GM23338 (cell line): ENCODE results near the gene CRKL. TPM values are rescaled to one million over a fixed set of nuclear protein-coding genes. Genes with fewer than 3 reads are reported as not detected.

Experiments
- ATAC-seq: fragments of 200-7000 bp; cut with Tn5 transposase; 3 replicates; pipeline ENCODE4 v1.9.1; 2020
- DNase-seq: peaks from one replicate; pipeline ENCODE4 v3.0.0-alpha.2; 2015; ENCODE audit warnings: low spot score
- H2AFZ ChIP-seq: fragments of 200-600 bp; sonication (generic); 2 replicates; pipeline ENCODE4 v1.8.0; 2016; ENCODE audit warnings: antibody characterized with exemption, mild to moderate bottlenecking, moderate library complexity
- H3F3A ChIP-seq: fragments of 200-600 bp; sonication (generic); replicated peaks from 2 replicates; pipeline ENCODE4 v1.8.0; 2017; ENCODE audit warnings: antibody characterized with exemption, mixed run types, low read depth
- H3K27ac ChIP-seq: fragments of 200-600 bp; sonication (generic); 2 replicates; pipeline ENCODE4 v1.6.1; 2016; ENCODE audit warnings: low read depth
- H3K27me3 ChIP-seq: fragments of 200-600 bp; sonication (generic); 2 replicates; pipeline ENCODE4 v1.8.0; 2016; ENCODE audit warnings: mild to moderate bottlenecking, mixed run types, moderate library complexity; ENCODE audit not compliant: insufficient read depth
- H3K36me3 ChIP-seq: fragments of 200-600 bp; sonication (generic); 2 replicates; pipeline ENCODE4 v1.8.0; 2016; ENCODE audit warnings: mild to moderate bottlenecking; ENCODE audit not compliant: insufficient read depth
- H3K4me1 ChIP-seq: fragments of 200-600 bp; sonication (generic); 2 replicates; pipeline ENCODE4 v1.8.0; 2016; ENCODE audit warnings: mild to moderate bottlenecking, moderate library complexity; ENCODE audit not compliant: insufficient read depth
- H3K4me2 ChIP-seq: fragments of 200-600 bp; sonication (generic); 2 replicates; pipeline ENCODE4 v1.7.1; 2017; ENCODE audit warnings: mixed run types
- H3K4me3 ChIP-seq: fragments of 200-600 bp; sonication (generic); 2 replicates; pipeline ENCODE4 v1.6.1; 2016; ENCODE audit warnings: mixed run types
- H3K79me2 ChIP-seq: fragments of 200-600 bp; sonication (generic); replicated peaks from 2 replicates; pipeline ENCODE4 v1.8.0; 2017; ENCODE audit warnings: mild to moderate bottlenecking; ENCODE audit not compliant: insufficient read depth
- H3K9me2 ChIP-seq: fragments of 200-600 bp; sonication (generic); 2 replicates; pipeline ENCODE4 v1.8.0; 2017; ENCODE audit not compliant: insufficient read depth
- H4K20me1 ChIP-seq: fragments of 200-600 bp; sonication (generic); replicated peaks from 2 replicates; pipeline ENCODE4 v1.8.0; 2017; ENCODE audit warnings: mild to moderate bottlenecking; ENCODE audit not compliant: insufficient read depth
- H3K27ac Mint-ChIP-seq: 2 replicates; pipeline ENCODE4 v1.8.0; 2020; ENCODE audit warnings: inconsistent platforms, mild to moderate bottlenecking, moderate library complexity, mixed read lengths
- H3K27me3 Mint-ChIP-seq: 3 replicates; pipeline ENCODE4 v1.8.0; 2022; ENCODE audit warnings: low read depth, mild to moderate bottlenecking, moderate library complexity, mixed read lengths, inconsistent platforms; ENCODE audit not compliant: insufficient read depth, poor library complexity
- H3K36me3 Mint-ChIP-seq: 3 replicates; pipeline ENCODE4 v1.8.0; 2021; ENCODE audit warnings: low read depth, mild to moderate bottlenecking, inconsistent platforms, moderate library complexity, mixed read lengths
- H3K4me1 Mint-ChIP-seq: 3 replicates; pipeline ENCODE4 v1.8.0; 2020; ENCODE audit warnings: mild to moderate bottlenecking, inconsistent platforms, mixed read lengths
- H3K4me3 Mint-ChIP-seq: 3 replicates; pipeline ENCODE4 v1.8.0; 2021; ENCODE audit warnings: moderate library complexity, mild to moderate bottlenecking, inconsistent platforms, mixed read lengths
- H3K9me3 Mint-ChIP-seq: 3 replicates; pipeline ENCODE4 v1.8.0; 2020; ENCODE audit warnings: moderate library complexity, mild to moderate bottlenecking, inconsistent platforms, mixed read lengths
- CREB1 ChIP-seq: fragments of 250-450 bp; sonication (Bioruptor Pico); IDR thresholded peaks from 2 replicates; pipeline ENCODE4 v1.5.0; 2020; ENCODE audit warnings: low read depth, mild to moderate bottlenecking, moderate library complexity
- EZH2phosphoT487 ChIP-seq: fragments of 200-600 bp; sonication (generic); IDR thresholded peaks from one replicate; pipeline ENCODE4 v1.8.1; 2018; ENCODE audit warnings: antibody characterized with exemption; ENCODE audit not compliant: unreplicated experiment
- JUNB ChIP-seq: IDR thresholded peaks from one replicate; pipeline ENCODE4 v1.6.1; 2016; ENCODE audit warnings: antibody characterized with exemption; ENCODE audit not compliant: unreplicated experiment
- NANOG ChIP-seq: IDR thresholded peaks from 2 replicates; pipeline ENCODE4 v1.6.1; 2016; ENCODE audit warnings: antibody characterized with exemption, borderline replicate concordance
- POLR2AphosphoS5 ChIP-seq: IDR thresholded peaks from 2 replicates; pipeline ENCODE4 v1.6.1; 2016; ENCODE audit warnings: antibody characterized with exemption, low read depth
- STAT1 ChIP-seq: IDR thresholded peaks from one replicate; pipeline ENCODE4 v1.6.1; 2016; ENCODE audit warnings: antibody characterized with exemption; ENCODE audit not compliant: unreplicated experiment
- ZNF114 ChIP-seq: fragments of 250-450 bp; sonication (Bioruptor Pico); IDR thresholded peaks from 2 replicates; pipeline ENCODE4 v1.5.0; 2020; ENCODE audit warnings: mild to moderate bottlenecking, moderate library complexity
- ZNF462 ChIP-seq: fragments of 250-450 bp; sonication (Bioruptor Pico); IDR thresholded peaks from 2 replicates; pipeline ENCODE4 v1.5.0; 2020; ENCODE audit warnings: mild to moderate bottlenecking, moderate library complexity
- polyA plus RNA-seq: library from polyadenylated mRNA; unstranded; fragments of >200 nt; fragmentation: Nextera tagmentation; extraction: Ambion mirVana; gene quantifications from 2 replicates; pipeline ENCODE4 v1.2.1, GENCODE V29; 2016
- total RNA-seq: library from RNA; depleted of rRNA; stranded (reverse); fragments of >200 nt; shearing (Covaris generic); gene quantifications from 2 replicates; pipeline ENCODE4 v1.2.3, GENCODE V29; 2014
- TF ChIP-seq, protein P1 (sequence below), 2 experiments: fragments of 200-600 bp in 1 of 2; sonication (generic) in 1 of 2; conservative IDR thresholded peaks; 2 replicates each; pipeline versions ENCODE4 v1.5.1 to v1.6.1; 2016 to 2017; ENCODE audit warnings: antibody characterized with exemption in 2 of 2, low read depth in 2 of 2, mild to moderate bottlenecking in 2 of 2, moderate library complexity in 1 of 2
- TF ChIP-seq, protein P2 (sequence below): IDR thresholded peaks from 2 replicates; pipeline ENCODE4 v1.6.1; 2016; ENCODE audit warnings: antibody characterized with exemption

Gene CRKL
- total and polyA plus RNA-seq, 2 experiments from 2014 or later: 39.5 to 104 TPM

DNA sequence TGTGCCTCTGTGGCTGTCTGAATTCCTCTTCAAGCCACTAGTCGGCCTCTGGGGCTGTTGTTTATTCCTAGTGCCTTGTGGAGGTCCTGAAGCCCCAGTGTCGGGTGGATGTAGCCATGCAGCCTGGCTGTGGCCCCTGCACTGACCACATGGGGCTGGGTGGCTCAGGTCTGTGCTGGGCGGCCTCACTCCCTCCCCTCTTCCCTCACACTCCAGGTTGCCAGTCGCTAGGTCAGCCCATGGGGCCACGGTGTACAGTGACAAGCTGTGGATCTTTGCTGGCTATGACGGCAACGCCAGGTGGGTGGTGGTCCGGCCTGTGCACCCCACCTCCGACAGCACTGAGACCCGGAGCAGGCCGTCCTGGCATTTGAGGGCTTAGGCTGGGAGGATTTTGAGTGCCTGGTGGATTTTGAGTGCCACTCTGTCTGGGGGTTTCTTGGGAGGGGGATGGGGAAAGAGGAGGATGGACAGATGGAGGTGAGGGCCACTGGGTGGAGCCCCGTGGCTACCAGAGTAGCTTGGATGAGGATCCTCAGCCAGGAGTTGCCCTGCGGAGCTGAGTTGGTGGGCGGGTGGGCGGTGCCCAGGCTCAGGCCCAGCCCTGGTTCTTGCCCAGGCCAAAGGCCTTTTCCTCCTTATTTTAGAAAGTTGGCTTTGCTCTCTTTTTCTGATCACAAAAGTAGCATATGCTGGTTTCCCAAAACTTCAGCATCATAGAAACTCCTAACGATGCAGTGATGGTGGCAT, 71.5 kb downstream of the CRKL start:
- Histone ChIP-seq H4K20me1 (no peaks in the 10 kb centered on the region), H3F3A (no peaks in the 10 kb centered on the region), H3K9me2 (no peaks in the 10 kb centered on the region), H3K27me3 (no peaks in the 10 kb centered on the region), H3K4me3 (no peak overlapping the region), H2AFZ (no peak overlapping the region), H3K36me3 (no peaks in the 10 kb centered on the region), H3K79me2 (no peaks in the 10 kb centered on the region), H3K27ac (no peak overlapping the region), H3K4me2 (no peak overlapping the region), H3K4me1 (no peaks in the 10 kb centered on the region)
- H3K4me3 Mint-ChIP-seq: no peak overlapping the region
- peaks cover 6% of the 10 kb centered on the region; the same call in 1 of the 3 replicates for H3K36me3 Mint-ChIP-seq
- H3K4me1 Mint-ChIP-seq: no peaks in the 10 kb centered on the region; the same call in 2 of the 3 replicates
- no peaks in the 10 kb centered on the region for H3K9me3 Mint-ChIP-seq
- ATAC-seq (peak; percentile 78), DNase-seq (peak; percentile 39)
- peaks cover 1% of the 10 kb centered on the region for H3K27me3 Mint-ChIP-seq
- TF ChIP-seq, protein P1, sequence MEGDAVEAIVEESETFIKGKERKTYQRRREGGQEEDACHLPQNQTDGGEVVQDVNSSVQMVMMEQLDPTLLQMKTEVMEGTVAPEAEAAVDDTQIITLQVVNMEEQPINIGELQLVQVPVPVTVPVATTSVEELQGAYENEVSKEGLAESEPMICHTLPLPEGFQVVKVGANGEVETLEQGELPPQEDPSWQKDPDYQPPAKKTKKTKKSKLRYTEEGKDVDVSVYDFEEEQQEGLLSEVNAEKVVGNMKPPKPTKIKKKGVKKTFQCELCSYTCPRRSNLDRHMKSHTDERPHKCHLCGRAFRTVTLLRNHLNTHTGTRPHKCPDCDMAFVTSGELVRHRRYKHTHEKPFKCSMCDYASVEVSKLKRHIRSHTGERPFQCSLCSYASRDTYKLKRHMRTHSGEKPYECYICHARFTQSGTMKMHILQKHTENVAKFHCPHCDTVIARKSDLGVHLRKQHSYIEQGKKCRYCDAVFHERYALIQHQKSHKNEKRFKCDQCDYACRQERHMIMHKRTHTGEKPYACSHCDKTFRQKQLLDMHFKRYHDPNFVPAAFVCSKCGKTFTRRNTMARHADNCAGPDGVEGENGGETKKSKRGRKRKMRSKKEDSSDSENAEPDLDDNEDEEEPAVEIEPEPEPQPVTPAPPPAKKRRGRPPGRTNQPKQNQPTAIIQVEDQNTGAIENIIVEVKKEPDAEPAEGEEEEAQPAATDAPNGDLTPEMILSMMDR (conservative IDR thresholded peaks at IDR 0.05; ENCODE audit: low read depth in 2 of 2): 0 out of 4 replicates have a peak, but pooled peaks of 1 of the 2 experiments have one; percentile 13
- TF ChIP-seq NANOG: no peak
- no peak for TF ChIP-seq STAT1
- H3K27ac Mint-ChIP-seq: no peak overlapping the region

GRCh38 chr22:20989323-20990138, 72.3 kb downstream of the CRKL start:
- ATAC-seq (no peak), DNase-seq (no peak)
- Histone ChIP-seq H3K27ac (no peak overlapping the region), H2AFZ (no peak overlapping the region), H3K4me3 (no peak overlapping the region), H3K9me2 (no peaks in the 10 kb centered on the region), H3K27me3 (no peaks in the 10 kb centered on the region), H3F3A (no peaks in the 10 kb centered on the region), H3K4me1 (no peaks in the 10 kb centered on the region), H3K79me2 (no peaks in the 10 kb centered on the region), H3K4me2 (no peak overlapping the region), H4K20me1 (no peaks in the 10 kb centered on the region), H3K36me3 (no peaks in the 10 kb centered on the region)
- H3K4me3 Mint-ChIP-seq: no peak overlapping the region
- H3K27ac Mint-ChIP-seq: no peak overlapping the region
- no peaks in the 10 kb centered on the region for H3K9me3 Mint-ChIP-seq
- no peaks in the 10 kb centered on the region; the same call in 2 of the 3 replicates for H3K4me1 Mint-ChIP-seq
- H3K36me3 Mint-ChIP-seq: peaks cover 6% of the 10 kb centered on the region; the same call in 1 of the 3 replicates
- H3K27me3 Mint-ChIP-seq: peaks cover 1% of the 10 kb centered on the region
- no peak for TF ChIP-seq JUNB
- TF ChIP-seq ZNF462 (CRISPR knock-in tag): no peak
- TF ChIP-seq POLR2AphosphoS5: no peak
- no peak for TF ChIP-seq EZH2phosphoT487
- TF ChIP-seq ZNF114 (CRISPR knock-in tag): no peak
- no peak for TF ChIP-seq NANOG
- TF ChIP-seq, protein P2, sequence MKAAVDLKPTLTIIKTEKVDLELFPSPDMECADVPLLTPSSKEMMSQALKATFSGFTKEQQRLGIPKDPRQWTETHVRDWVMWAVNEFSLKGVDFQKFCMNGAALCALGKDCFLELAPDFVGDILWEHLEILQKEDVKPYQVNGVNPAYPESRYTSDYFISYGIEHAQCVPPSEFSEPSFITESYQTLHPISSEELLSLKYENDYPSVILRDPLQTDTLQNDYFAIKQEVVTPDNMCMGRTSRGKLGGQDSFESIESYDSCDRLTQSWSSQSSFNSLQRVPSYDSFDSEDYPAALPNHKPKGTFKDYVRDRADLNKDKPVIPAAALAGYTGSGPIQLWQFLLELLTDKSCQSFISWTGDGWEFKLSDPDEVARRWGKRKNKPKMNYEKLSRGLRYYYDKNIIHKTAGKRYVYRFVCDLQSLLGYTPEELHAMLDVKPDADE: no peak
- TF ChIP-seq CREB1 (CRISPR knock-in tag): no peak
